ENCODE data around the gene ACTL9.

DNA sequence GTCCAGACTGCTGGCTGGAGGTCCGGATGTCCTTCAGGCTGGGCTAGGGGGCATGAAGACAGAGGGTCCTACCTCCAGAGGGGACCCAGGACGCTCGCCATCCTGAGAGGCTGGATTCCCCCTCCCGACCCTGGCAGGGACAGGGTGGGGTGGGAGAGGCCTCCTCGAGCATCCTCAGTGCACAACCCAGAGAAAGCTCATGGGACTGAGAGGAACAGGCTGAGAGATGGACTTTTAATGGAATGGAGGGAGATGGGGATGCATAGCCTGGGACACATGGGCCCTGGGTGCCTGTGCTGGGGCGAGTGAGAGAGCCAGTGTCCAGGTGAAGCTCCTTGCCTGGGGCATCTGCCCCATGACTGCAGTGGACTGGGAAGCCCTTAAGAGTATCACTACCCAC, 3.1 kb downstream of the ACTL9 start:
- TF ChIP-seq, protein P1, sequence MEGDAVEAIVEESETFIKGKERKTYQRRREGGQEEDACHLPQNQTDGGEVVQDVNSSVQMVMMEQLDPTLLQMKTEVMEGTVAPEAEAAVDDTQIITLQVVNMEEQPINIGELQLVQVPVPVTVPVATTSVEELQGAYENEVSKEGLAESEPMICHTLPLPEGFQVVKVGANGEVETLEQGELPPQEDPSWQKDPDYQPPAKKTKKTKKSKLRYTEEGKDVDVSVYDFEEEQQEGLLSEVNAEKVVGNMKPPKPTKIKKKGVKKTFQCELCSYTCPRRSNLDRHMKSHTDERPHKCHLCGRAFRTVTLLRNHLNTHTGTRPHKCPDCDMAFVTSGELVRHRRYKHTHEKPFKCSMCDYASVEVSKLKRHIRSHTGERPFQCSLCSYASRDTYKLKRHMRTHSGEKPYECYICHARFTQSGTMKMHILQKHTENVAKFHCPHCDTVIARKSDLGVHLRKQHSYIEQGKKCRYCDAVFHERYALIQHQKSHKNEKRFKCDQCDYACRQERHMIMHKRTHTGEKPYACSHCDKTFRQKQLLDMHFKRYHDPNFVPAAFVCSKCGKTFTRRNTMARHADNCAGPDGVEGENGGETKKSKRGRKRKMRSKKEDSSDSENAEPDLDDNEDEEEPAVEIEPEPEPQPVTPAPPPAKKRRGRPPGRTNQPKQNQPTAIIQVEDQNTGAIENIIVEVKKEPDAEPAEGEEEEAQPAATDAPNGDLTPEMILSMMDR (IDR thresholded peaks at IDR 0.05), result no peak
- TF ChIP-seq EZH2 (IDR thresholded peaks at IDR 0.05) (no peak), EZH2phosphoT487 (IDR thresholded peaks at IDR 0.05) (no peak)

Measured in neural progenitor cell (in vitro differentiated cells).